HL-60/S4 treated with phorbol 12-myristate 13-acetate at 8.2 ng/mL for 4 days and 3 days (cell line): ENCODE results near the gene ATXN7L1.
"Not testable (repeated sequence)": the region's sequence is repeated elsewhere in the genome, so short reads cannot be mapped to it uniquely, and the experiment has no call there.

ENCODE experiments used
- in situ Hi-C: fragments of 300-500 bp; cut with MboI; formaldehyde crosslinking; loops from 2 replicates; pipeline ENCODE4 v1.15.0; 2022; ENCODE audit warnings: low sequenced_read_pairs

Gene ATXN7L1

GRCh38 chr7:105599080-105599479 lies 277.3 kb downstream of the ATXN7L1 start:
- in situ Hi-C loops: not testable (repeated sequence)

DNA sequence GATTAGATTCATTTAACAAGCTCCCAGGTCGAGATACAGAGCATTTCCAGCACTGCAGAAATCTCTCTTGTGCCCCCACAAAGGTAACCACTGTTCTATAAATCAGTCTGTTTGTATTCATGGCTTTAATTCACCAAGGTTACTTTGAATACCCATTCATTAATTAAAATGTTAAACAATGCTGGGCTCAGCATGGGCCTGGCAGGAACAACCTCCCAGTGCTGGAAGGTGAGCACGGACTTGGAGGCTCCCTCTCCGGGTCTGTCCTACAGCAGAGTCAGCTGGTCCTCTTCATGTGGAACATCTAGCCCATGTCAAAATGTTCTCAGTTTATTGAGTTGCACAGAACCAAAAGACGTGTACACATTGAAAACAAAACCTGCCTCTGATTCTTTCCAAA lies 279.5 kb downstream of the ATXN7L1 start:
- in situ Hi-C loops: no loop called here

DNA sequence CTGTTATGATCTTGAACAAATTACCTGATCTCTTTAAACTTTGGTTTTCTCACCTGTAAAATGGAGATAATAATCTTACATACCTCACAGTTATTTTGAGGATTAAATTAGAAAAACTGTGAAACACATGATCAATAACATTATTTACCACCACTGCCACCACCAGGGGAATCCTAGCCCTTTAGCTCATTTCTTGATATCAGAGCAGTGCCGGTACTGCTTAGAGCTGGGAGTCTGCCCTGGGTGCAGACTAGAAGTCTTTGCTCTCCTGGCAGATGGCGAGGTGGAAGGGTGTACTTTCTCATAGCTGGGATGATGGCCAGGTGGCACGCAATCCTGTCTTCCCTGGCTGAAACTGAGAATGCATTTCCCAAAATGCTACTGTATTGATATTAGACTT lies 282.4 kb downstream of the ATXN7L1 start:
- in situ Hi-C loops: no loop called here

DNA sequence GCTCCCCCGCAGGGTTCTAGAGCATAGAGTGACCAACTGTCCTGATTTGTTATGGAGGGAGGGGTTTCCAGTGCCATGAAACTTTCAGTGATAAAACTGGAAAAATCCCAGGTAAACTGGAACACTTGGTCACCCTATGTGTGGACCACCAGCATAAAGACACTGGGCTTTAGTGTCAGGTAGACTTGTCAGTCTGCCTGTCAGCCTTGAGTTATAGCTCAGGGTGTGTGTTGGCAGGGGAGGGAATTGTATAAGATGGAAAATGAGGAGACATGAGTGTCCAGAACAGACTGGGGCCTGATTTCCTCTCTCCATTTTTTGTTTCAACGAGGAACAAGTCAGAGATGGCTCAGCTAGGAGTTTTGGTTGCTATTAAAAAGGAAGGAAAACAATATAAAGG lies 284.9 kb downstream of the ATXN7L1 start:
- in situ Hi-C loops: no loop called here

DNA sequence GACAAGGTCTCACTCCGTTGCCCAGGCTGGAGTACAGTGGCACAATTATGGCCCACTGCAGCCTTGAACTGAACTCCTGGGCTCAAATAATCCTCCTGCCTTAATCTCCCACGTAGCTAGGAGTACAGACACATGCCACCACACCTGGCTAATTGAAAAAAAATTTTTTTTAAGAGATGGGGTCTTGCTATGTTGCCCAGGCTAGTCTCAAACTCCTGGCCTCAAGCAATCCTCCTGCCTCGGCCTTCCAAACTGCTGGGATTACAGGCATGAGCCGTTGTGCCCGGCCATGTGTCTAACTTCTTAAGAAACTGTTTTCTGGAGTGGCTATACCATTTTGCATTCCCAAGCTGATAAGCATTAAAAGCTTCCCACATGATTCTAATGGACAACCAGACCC lies 285.6 kb downstream of the ATXN7L1 start:
- in situ Hi-C loops: no loop called here

- in situ Hi-C loops: no loop called here
Measured at GRCh38 chr7:105589356-105590077, 286.9 kb downstream of the ATXN7L1 start.

DNA sequence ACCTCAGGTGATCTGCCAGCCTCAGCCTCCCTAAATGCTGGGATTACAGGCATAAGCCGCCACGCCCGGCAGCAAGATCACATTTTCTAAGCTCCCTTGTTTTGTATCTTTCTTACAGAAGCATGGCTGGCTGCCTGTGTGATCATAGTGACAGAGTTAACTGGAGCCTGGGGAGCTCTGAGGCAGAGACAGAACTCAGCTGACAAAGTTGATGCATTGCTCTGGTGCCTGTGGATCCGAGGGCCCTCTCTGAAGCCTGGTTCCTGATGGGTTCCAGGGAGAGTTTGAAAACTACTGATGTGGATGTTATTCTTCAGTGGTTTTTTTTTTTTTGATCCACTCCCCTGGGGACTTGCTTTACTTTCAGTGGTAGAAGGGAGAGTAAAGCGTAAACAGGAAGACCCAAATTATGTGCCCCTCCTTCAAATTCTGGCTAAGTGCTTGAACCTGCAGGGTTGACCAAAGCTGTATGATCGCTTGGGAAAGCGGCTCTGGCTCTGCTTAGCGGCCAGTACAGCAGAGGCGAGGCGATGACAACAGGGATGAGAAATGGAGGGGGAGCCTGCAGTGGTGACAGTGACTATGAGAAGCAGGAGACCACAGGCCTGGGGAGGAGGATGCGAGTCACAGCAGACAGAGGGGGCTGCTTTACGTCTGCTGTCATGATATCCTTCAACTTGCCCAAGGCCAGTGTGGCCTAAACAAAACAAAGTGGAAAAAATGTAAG lies 288.3 kb downstream of the ATXN7L1 start:
- in situ Hi-C loops: no loop called here

DNA sequence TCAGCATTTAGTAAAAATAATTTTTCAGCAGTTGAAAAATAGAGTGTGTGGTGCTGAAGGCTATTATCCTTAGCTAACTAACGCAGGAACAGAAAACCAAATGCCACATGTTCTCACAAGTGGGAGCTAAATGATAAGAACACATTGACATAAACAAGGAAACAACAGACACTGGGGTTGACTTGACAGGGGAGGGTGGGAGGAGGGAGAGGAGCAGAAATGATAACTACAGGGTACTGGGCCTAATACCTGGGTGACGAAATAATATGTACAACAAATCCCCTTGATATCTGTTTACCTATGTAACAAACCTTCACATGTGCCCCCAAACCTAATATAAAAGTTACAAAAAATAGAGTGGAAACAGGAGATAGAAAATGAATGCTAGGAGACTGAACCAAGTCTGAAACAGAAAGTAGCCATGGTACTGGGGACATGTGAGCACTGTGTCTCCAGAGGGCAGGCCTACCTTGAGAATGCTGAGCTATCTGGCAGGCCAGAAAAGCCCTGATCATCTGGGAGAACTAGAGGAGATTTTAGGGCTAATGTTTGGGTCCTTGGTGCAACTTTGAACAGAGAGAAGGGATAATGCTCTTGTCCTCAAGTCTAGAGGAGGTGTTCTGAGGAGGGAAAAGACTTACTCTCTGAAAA lies 290.4 kb downstream of the ATXN7L1 start:
- in situ Hi-C loops: no loop called here

- in situ Hi-C loops: no loop called here
Measured at GRCh38 chr7:105584165-105584564, 292.2 kb downstream of the ATXN7L1 start.

DNA sequence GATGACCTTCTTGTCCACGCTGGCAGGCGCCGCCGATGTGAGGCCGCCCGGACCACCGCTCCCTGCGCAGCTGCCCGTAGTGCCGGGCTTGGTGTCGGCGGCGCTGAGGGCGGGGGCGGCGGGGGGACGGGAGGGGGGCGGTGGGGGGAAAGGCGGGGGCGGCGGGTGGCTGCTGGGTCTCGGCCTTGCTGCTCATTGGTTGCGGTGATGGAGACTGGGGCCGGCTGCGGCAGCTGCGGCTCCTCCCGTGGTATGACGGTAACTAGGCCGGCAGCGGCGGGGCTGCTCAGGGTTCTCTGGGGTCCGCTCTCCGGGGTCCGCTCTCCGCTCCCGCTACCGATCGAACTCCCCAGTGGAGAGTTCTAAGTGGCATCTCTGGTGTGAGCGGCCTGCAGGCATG lies 293.3 kb downstream of the ATXN7L1 start:
- in situ Hi-C loops: no loop called here

DNA sequence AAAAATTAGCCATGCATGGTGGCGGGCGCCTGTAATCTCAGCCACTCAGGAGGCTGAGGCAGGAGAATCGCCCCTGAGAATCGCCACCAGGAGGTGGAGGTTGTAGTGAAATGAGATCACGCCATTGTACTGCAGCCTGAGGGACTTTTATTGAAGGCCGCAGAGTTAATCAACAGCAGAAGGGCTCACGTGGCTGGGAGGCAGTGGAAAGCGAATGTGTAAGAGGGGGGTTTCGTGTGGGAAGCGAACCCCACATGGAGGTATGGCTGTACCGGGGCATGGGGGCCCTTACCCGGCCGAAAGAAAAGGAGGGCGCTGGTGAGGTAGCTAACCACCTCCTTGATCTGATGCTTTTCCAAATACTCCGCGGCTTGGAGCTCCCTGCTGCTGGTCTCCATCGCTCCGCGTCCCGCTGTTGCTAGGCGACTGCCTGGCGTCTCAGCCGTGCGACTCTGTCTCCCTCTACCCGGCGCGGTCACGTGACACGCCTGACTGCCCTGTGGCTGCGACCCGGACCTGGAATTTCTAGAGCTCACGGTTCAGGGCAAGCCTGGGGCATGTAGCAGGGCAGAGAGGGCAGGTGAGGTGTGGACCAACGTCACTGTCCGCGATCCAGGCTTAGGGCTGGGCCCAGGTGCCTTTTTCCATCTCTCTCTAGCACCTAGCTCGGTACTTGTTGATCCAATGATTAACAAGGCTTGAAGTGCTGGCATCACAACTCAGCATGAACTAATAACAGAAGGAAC lies 295.2 kb downstream of the ATXN7L1 start, which contains the start of gene EFCAB10:
Gene EFCAB10, minus strand, starts transcription at position 428 of the 746 bp plus-strand sequence. Its CDS starts 30 bp downstream, at position 398.
- in situ Hi-C loops: no loop called here

- in situ Hi-C loops: no loop called here
Measured at GRCh38 chr7:105580022-105580740, 296.2 kb downstream of the ATXN7L1 start.

- in situ Hi-C loops: no loop called here
Measured at GRCh38 chr7:105578496-105578895, 297.9 kb downstream of the ATXN7L1 start.

- in situ Hi-C loops: no loop called here
Measured at GRCh38 chr7:105577251-105577650, 299.1 kb downstream of the ATXN7L1 start.

- in situ Hi-C loops: no loop called here
Measured at GRCh38 chr7:105571891-105572290, 304.5 kb downstream of the ATXN7L1 start.

DNA sequence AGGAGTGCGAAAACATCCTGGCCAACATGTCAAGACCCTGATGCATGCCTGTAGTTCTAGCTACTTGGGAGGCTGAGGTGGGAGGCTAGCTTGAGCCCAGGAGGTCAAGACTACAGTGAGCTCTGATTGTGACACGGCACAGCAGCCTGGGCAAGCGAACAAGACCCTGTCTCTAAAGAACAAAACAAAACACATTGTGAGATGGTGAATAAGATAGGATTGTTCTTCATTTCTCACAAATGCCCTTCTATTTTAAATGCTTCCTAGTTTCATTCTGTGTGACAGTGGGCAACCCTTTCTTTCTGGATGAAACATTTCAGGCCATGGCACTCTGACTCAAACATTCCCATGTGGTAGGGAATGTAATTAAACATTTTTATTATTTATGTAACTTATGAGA lies 308.6 kb downstream of the ATXN7L1 start:
- in situ Hi-C loops: no loop called here

DNA sequence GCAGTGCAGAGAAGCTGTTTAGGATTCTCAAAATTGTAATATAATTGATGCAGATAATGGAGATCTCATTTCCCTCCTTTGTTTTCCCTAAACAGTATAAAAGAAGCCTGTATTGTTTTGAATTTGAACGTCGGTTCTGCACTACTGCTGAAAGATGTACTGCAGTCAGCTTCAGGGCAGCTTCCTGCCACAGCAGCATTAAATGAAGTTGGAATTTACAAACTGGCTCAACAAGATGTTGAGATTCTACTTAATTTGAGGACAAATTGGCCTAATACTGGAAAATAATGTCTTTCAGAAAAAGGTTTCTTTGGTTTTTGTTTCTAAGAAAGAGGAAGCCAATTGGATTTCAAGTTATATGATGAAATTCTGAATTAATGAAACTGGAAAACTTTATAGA lies 309.4 kb downstream of the ATXN7L1 start:
- in situ Hi-C loops: no loop called here

- in situ Hi-C loops: no loop called here
Measured at GRCh38 chr7:105565190-105565589, 311.2 kb downstream of the ATXN7L1 start.

- in situ Hi-C loops: no loop called here
Measured at GRCh38 chr7:105559926-105560325, 316.5 kb downstream of the ATXN7L1 start.
